GM18519 (cell line): ENCODE results near the gene LGSN.
"Not testable (repeated sequence)": the region's sequence is repeated elsewhere in the genome, so short reads cannot be mapped to it uniquely, and the experiment has no call there.

Source experiments
- ATAC-seq: cut with Tn5 transposase; IDR thresholded peaks from one replicate; pipeline ENCODE4 v1.9.1; 2021; ENCODE audit warnings: mild to moderate bottlenecking, moderate library complexity; ENCODE audit not compliant: unreplicated experiment, low FRiP score

Gene LGSN

GRCh38 chr6:63307581-63308246, 12.1 kb downstream of the LGSN start:
- peak; percentile 96 for ATAC-seq

DNA sequence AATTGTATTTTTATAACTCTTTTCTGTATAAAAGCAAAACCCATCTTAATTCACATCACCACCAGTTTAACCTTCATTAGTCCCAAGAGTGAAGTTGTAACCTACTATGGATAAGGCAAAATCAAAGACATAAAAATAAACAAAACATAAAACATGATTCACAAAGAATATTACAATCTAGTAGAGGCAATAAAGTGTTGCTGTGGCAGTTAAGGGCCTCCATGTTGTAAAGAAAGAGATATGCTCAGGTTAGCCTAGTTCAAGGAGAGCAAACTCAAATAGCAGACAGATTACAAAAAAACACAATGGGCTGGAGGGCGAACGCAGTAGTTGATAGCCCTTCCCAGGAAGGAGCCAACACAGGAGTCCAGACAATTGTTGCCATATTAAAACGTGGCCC, 13.4 kb downstream of the LGSN start:
- ATAC-seq: no peak

DNA sequence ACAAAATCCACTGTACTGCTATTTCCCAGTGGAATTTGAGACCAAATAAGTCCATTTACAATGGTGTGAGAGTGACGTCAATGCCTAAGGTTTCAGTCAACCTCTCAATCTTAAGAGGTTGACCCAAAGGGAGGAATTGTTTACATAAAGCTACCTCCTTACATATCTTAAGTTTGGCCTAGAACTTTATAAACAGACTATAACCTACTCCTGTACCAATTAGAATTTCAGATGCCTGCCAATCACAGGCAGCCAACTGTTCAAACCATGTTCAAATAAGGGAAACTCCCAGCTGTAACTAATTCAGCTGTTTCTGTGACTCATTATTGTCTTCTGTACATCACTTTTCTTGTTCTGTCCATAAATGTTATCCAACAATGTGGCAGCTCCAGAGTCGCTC, 14.5 kb downstream of the LGSN start:
- no peak for ATAC-seq

- no peak for ATAC-seq
Observed at GRCh38 chr6:63303476-63303875, 16.3 kb downstream of the LGSN start.

GRCh38 chr6:63299667-63300066, 20.1 kb downstream of the LGSN start:
- no peak for ATAC-seq

DNA sequence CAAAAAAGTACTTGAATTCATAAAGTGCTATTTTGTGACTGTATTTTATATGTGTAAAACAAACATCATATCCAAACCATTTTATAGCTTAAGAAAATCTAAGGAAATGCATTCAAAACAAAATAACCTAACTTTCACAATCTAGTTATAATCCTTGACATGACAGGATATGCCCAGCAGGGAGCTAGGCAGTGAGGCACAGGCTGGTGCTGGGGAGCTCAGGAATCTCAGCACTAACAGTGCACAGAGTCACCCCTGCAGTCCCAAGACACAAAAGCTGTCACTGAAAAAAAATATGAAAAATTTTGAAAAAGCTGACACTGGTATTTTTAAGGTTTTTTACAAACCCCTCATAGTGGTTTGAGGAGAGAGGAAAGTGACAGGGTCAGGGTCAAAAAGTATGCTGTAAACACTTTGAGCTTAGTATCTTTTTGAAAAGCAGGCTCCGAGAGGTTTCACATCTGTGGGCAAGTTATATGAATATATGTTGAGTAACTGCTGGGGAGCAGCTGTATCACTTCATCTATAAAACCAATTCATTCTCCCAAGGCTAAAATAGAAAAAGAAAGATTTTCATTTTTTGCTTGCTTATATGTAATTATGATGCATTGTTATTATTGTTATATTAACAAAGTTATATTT, 24.1 kb downstream of the LGSN start:
- ATAC-seq: no peak

GRCh38 chr6:63290492-63291058, 29.2 kb downstream of the LGSN start:
- ATAC-seq: no peak

DNA sequence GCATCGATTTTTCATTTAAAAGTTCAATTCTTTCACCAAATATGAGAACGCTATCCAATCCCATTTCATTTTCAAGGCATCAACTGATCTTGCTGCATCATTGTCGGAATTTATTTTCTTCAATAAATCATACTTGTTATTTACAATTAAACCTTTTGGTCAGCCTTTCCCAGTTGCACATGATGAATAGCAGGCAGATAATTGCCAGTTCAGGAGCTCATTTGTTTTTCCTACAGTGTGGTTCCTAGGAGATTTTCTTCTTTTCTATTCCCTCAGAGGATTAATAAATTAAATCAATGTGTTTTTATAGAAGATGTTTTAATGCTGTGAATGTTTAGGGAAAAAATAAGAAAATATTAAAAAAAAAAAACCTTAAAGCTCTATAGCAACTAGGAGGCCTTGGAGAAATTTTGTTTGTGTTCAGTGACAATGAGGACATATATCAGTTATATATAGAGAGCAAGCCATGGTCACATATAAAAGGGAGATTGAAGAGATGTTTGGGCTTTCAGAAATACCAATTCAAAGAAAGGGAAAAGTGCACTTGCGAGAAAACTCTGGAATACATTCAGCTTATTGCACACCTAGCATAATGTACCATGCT, 30.4 kb downstream of the LGSN start:
- no peak for ATAC-seq

GRCh38 chr6:63280639-63281180, 39.1 kb downstream of the LGSN start:
- no peak for ATAC-seq

GRCh38 chr6:63278916-63279315, 40.9 kb downstream of the LGSN start:
- ATAC-seq: no peak

DNA sequence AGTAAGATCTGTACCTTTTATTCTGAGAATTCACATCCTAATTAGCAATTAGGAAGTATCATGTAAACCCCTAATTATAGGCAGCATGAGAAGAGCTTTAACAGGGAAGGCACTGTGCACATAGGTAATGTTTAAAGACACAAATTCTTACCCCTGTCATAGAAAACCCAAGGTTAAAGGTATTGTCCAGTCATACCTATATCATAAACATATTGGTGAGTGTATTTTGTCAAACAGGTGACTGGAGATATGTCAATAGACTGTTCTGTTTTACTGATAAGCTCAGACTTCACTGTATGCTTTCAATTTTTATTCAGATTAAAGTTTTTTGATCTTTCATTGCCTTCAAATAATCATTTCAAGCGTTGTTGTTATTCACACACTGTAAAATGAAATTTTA, 43.8 kb downstream of the LGSN start:
- no peak for ATAC-seq

- ATAC-seq: not testable (repeated sequence)
Observed at GRCh38 chr6:63274795-63275430, 44.9 kb downstream of the LGSN start.

DNA sequence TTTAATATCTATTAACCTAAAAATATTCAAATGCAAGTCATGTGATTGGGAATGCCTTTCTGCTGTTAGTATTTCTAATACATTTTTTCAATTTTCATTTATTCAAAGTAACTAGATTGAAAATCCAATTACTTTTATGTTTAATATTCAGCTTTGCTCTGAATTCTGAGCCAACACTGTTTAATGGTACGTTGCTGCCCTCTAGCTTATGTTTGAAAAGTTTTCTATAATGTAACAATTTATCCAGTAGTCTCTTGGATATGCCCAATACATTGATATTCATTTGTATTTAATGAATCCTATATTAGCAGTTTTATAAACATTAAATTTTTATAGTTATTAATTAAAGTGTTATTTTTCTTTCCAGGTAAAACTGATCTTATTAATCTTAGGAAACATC, 47.4 kb downstream of the LGSN start:
- ATAC-seq: no peak

DNA sequence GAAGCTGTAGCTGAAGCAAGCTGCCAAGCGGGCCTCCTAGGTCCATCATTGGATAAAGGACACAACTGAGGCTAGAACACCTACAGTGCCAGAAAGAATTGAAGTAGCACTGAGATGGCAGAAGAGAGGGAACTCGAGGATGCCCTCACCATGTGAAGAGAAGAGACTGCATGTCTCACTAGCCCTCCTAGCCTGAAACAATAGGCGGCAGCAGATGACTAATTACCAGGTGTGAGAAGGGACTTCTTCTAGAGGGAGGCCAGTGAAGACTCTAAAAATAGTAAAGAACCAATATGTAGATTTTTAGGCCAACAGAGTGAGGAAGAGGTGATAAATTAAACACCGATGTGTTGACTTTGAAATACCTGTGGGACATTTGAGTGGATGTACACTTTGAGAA, 50.3 kb downstream of the LGSN start:
- no peak for ATAC-seq

DNA sequence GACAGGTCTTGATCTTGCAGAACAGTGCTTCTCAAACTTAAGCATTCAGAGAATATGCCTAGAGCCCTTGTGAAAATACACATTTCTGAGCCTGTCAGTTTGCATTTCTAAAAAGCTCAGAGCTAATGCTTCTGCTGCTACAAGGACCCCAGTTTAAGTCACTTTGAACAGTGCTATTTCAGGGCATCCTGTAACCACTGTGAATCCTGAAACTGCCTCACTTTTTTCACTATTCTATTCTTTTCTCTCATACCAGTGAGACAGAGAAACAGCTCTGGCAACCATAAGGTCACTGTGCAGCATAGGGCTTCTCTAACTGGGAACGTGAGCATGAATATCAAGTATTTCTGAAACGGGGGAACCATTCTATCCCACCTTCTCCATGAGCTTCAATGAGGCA, 51.2 kb downstream of the LGSN start:
- peak; percentile 76 for ATAC-seq

GRCh38 chr6:63267828-63268227, 52.0 kb downstream of the LGSN start:
- no peak for ATAC-seq

- ATAC-seq: no peak
Observed at GRCh38 chr6:63267046-63267445, 52.7 kb downstream of the LGSN start.

DNA sequence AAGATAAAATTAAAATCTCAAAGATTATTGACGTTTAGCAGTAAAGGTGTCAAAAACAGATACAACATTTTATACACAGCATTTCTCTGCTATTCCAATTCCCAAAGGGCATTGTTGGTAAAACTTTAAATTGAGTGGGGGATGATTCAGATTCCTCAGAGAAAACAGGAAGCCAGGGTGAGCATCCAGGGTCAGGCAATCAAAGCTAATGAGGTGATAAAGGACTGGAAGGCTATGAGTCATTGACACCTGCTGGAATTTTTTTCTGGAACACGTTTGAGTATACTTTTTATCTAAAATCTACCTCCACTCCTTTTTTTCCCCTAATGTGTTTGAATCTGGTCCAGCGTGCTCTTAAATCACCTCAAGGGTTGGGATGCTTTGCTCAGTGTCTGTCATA, 56.3 kb downstream of the LGSN start:
- ATAC-seq: no peak

DNA sequence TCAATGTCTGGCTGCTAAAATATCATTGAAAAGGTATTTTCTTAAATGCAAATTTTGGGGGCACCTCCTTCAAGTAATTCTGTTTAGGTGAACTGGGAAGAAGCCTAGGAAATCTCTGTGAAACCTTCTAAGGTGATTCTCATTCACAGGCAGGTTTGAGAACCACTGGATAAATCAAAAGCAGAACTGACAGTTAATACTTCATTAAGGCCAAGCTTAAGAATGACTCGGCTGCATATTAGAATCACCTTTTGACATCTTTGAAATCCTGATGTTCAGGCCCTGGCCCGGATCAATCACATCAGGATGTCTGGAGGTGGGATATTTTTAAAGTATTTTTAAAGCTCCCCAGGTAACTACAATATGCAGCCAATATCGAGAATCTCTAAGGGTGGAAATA, 58.0 kb downstream of the LGSN start:
- ATAC-seq: no peak

DNA sequence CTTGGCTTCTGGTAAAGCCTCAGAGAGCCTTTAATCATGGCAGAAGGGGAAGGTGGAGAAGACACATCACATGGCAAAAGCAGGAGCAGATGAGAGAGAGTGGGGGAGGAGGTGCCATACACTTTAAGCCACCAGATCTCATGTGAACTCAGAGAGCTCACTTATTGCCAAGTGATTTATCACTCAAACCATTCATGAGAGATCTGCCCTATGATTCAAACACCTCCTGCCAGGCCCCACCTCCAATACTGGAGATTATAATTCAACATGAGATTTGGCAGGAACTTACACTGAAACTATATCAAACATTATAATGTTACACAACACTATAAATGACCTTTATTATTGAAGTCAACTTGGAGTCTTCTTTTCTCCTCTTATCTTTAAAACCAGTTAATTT, 60.6 kb downstream of the LGSN start:
- ATAC-seq: no peak

- ATAC-seq: no peak
Observed at GRCh38 chr6:63249875-63250482, 69.8 kb downstream of the LGSN start.
